Measurements from ENCODE around the gene KCND2. TPM values are rescaled to one million over a fixed set of nuclear protein-coding genes. Genes with fewer than 3 reads are reported as not detected.
"Not testable (repeated sequence)": the region's sequence is repeated elsewhere in the genome, so short reads cannot be mapped to it uniquely, and the experiment has no call there.

The KCND2 gene
- total RNA-seq, 1 donor from 2014 or later: not detected

DNA sequence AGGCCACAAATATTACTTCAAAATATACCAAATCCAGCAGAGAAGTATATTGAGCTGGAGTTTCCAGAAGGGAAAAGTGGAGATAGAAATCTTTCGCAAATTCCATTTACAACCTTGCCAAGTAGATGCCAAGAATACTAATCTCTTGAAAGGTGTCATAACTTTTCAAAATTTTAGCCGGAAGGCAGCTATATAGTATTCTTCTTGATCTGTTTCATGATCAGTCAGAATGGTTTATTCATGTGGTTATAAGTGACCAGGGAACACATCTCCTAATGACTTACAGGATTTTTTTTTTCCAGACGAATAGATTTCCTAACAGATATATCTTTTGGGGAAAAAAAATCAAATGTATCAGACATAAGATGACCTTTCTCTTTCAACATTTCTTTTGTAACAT lies 314.3 kb downstream of the KCND2 start:
- no peak for ATAC-seq

GRCh38 chr7:120588416-120588815 lies 315.4 kb downstream of the KCND2 start:
- ATAC-seq: no peak

GRCh38 chr7:120588862-120589261 lies 315.9 kb downstream of the KCND2 start:
- ATAC-seq: no peak

DNA sequence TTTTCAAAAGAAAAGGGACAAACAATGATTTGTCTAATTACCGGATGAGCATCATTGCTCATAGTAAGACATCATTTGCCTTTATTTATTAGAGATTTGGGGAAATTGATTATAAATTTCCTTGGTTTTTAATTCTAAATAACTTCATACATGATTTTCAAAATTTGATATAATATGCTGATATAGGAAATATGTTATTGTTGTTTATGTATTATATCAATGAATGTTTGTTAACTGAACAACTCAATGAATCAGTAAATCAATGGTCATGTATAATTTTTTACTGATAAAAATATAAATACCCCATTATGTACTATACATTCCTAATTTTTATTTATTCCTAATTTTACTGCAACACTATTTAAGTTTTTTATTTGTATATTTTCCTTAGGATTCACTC lies 327.6 kb downstream of the KCND2 start:
- ATAC-seq: no peak

DNA sequence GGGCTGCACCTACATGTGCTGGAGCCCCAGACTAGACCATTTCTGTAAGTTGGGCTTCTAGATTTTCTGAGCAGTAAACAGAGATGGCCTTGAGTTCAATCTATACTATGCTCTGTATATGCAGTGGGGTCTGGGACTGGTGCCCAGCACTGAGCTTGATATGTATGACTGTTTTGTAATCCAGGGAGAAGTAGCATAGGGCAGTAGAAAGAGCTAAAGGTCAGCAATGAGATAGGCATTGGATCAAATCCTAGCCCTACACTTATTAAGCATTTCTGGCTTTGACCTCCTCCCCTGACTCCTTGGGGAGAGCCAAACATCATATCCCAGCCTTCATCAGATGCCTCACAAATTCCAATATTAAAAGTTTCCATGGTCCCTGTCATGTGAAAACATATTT lies 330.4 kb downstream of the KCND2 start:
- no peak for ATAC-seq

- no peak for ATAC-seq
Observed at GRCh38 chr7:120609136-120609753, 336.3 kb downstream of the KCND2 start.

DNA sequence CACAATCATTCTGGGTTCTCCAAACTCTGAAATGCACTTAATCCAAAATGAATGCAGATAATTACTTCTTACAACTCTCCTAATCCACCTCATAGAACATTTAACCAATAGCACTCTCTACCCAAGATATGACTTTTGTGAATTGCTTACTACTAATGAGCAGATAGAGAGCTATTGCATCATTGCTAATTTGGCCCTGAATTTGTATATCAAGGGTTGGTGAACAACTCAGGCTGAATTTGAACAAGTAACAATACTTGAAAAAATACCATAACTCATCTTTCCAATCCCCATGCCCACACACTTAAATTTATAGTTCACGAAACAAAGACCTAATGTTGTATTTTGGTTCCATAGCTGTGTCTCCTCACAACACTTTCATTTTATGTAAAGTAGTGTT lies 339.0 kb downstream of the KCND2 start:
- no peak for ATAC-seq

DNA sequence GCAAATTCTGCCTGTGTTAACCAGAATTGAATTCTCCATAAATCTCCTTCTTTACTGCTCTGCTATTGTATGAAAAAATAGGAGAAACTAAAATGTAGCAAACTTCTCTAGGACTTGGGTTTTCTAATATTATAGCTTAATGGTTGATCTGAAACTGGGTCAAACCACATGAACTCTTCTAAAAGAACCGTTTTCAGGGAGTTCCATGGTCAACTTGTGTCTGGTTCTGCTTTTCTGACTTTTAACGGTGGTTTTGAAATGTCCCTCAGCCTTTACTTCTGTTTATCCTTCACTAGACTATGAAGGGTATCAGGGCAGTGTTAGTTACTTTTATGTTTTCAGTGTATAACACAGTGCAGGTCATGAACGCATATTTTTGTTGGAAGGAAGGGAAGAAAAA lies 342.7 kb downstream of the KCND2 start:
- no peak for ATAC-seq

GRCh38 chr7:120617275-120617674 lies 344.3 kb downstream of the KCND2 start:
- ATAC-seq: no peak

DNA sequence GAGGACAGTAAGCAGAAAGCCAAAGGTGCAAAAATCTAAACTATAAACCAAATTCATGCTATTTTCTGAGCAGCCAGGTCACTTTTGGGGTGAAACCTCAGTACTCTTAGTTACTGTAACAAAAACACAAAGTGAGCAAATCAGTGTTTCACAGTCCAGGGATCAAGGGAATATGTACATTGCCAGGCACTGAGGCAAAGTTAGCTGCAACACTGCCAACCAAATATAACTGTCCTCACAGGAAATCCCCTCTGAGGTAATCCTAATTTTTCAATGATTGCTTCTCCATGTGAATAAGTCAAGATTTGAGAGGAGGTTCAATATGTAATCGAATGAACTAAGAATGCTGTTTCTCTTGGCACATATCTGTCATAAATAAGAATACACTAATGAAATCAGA lies 355.3 kb downstream of the KCND2 start:
- no peak for ATAC-seq

- ATAC-seq: no peak
Observed at GRCh38 chr7:120639884-120640283, 366.9 kb downstream of the KCND2 start.

GRCh38 chr7:120645966-120646365 lies 373.0 kb downstream of the KCND2 start:
- ATAC-seq: no peak

DNA sequence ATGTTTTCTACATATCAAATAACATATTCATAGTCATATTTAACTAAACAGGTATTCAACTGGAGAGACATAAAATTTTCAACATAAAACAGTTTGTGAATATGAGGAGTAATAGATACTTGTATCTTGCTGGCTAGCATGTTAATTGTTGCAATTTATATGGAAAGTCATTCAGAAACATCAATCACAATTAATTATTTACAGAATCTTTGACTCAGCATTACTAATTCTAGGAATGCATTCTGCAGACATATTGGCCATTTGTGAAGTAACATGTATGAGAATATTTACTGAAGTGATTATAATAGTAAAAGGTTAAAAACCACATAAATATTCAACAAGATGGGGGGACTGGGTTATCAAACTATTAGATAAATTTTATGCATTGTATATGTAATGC lies 381.3 kb downstream of the KCND2 start:
- ATAC-seq: no peak

DNA sequence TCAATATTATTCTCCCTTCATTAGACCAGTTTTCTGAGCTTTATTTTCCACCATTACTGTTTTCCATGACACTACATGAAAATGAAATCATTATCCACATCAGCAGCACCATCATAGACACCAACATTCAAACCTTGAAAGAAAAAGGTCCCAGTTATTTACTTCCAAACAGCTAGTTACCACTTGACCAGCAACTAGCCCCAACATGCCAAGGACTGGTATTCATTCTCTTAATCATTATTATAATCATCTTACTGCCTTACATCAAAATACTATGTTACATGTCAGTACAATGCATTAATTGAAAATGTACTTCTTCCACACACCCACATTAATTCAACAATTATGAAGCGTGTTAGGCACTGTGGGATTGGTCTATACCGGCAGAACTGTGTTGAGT lies 385.5 kb downstream of the KCND2 start:
- ATAC-seq: no peak

DNA sequence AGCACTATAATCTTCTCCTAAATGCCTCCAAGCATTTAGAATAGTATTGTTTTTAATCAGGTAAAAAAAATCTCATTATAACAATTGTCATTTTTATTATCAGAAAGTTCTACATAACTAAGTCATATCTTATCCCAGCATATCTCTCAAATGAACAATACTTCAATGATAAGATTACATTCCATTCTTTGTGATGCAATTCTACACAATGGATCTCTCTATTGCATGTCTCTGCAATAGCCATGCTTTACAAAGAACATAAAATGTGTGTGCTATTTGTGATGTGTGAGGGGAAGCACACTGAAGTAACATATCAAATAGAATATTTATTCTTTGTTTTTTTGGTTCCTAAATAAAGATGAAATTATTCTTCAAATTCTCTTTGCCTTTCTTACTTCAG lies 389.3 kb downstream of the KCND2 start:
- no peak for ATAC-seq

DNA sequence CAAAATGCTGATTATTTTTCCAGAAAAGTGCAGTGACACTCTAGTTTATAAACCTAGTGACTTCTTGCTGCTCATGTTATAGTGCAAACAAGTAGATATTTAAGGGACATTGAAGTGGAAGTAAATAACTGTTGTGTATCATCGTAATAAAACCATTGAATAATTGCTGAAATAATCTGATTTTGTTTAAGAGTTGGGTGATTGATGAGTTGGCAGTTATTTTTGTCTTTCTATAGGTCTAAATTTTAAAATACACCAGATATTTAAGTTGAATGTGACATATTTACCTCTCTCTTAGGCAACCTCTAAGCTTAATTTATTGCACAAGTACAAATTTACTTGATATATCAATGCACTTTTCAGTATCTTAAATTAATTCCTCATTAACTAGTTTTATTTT lies 392.1 kb downstream of the KCND2 start:
- ATAC-seq: no peak

GRCh38 chr7:120675076-120675475 lies 402.1 kb downstream of the KCND2 start:
- ATAC-seq: no peak

DNA sequence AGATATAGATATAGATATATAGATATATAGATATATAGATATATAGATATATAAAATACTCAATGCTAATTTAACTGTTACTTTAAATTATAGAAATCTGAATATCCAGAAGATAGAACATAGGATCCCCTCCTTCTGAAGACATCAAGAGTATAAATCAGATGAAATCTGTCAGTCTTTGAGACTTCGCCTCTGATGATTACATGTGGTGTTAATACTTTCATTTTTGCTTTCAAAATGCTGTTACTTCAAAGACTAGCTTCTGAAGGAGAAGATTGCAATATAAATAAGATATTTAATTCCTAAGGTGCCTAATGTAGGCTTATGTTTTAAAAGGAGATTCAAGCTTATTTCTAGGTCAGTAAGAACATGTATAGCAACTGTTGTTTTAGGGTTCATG lies 404.6 kb downstream of the KCND2 start:
- no peak for ATAC-seq

- no peak for ATAC-seq
Observed at GRCh38 chr7:120680985-120681384, 408.0 kb downstream of the KCND2 start.

DNA sequence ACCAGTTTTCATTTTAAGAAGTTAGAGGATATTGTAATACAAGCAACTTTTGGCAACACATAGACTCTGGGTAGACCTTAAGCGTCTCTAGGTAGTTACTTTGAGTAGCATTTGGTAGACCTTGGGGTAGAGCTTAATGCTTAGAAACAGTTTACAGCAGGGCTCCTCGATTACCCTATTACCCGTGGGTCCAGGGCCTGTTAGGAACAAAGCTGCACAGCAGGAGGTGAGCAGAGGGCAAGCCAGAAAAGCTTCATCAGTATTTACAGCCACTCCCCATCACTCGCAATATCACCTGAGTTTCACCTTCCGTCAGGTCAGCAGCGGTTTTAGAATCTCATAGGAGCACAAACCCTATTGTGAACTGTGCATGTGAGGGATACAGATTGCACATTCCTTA lies 411.5 kb downstream of the KCND2 start:
- no peak for ATAC-seq

GRCh38 chr7:120691915-120692314 lies 418.9 kb downstream of the KCND2 start:
- ATAC-seq: no peak

DNA sequence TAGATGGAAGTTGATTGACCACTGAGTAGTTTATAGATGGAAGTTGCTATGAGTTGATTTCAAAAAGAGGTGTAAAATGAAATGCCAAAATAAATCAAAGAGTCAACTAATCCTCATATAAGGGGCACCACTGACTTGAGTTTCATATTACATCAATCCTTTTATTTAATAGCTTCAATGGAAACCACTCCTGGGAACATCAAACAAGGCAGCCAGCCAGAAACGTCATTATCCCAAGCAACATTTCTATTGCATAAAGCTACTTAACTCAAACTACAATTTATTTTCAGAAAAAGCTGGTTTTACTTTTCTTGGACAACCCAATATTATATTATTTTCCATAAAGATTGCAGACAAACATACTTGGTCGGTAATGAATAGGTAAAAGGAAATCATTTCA lies 422.9 kb downstream of the KCND2 start:
- ATAC-seq: no peak

- ATAC-seq: no peak
Observed at GRCh38 chr7:120700796-120701195, 427.8 kb downstream of the KCND2 start.

DNA sequence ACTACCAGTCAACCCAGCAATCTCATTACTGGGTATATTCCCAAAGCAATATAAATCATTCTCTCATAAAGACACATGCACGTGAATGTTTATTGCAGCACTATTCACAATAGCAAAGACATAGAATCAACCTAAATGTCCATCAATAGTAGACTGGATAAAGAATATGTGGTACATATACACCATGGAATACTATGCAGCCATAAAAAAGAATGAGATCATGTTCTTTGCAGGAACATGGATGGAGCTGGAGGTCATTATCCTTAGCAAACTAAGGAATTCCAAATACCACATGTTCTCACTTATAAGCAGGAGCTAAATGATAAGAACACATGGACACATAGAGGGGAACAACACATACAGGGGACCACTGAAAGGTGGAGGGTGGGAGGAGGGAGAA lies 429.4 kb downstream of the KCND2 start:
- not testable (repeated sequence) for ATAC-seq

DNA sequence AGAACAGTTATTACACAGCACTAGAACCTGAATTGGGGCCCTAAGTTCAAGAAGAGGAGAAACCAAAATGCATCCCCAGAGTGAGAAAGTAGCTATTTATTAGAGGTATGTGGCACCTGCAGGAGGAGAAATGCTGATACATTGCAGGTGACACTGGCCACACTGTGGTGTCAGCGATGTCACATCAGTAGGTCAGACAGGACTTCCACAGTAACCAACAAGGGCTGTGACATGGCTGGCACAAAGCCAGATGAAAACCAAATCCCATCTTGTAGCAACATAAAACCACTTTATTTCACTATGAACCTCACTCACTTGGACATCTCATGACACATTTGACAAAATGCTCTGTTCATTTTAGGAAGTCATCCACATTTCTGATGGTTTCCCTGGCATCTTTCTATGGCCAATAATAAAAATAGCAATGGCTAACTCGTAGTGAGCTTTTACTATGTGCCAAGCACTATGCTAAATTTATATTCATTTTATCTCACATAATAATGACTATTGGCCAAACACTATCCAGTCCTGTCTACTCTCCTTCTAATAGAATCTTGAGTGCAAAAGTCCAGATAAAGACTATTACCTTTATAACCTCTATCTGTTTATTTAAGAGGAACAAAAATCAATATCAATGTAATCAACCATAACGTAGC lies 430.7 kb downstream of the KCND2 start:
- no peak for ATAC-seq
